DMS153 (cell line): Measurements from ENCODE around the gene PHACTR1.

Experiments used
- DNase-seq: peaks from one replicate; lab custom pipeline; 2025; lab: John Stamatoyannopoulos, UW

Gene PHACTR1

DNA sequence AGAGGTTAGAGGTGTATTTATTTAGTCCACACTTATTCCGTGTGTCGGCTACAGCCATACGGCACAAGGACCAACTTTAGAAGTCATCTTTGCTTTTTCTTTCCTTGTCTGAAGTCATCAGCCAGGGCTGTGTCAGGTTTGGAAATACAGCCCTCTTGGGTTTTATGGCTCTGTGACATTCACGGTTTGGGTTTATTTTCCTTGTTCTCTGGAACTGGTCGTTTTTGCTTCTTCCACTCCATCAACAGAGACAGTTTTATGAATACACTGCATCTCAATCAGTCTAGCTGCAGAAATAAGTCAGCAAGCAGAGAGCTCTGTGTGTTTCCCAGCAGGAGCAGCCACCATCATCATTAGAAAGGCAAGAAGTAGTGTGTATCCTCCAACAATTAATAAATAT lies 479.2 kb downstream of the PHACTR1 start:
- no peak for DNase-seq

DNA sequence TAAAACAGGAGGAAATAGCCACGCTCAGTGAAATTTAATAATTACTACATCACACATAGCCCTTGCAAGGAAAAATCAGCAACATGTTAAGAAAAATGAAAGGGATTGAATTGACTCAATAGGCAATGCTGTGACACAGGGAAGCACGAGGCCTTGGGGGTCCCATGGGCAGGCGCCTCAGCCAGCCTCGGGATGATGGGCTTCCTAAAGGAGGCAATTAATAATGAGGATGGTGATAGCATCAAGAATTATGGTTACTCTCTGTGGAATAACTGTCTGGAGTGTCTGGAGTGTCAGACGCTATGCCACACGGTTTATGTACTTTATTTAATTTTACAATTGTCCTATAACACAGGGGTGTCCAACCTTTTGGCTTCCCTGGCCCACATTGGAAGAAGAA lies 481.6 kb downstream of the PHACTR1 start:
- DNase-seq = no peak

DNA sequence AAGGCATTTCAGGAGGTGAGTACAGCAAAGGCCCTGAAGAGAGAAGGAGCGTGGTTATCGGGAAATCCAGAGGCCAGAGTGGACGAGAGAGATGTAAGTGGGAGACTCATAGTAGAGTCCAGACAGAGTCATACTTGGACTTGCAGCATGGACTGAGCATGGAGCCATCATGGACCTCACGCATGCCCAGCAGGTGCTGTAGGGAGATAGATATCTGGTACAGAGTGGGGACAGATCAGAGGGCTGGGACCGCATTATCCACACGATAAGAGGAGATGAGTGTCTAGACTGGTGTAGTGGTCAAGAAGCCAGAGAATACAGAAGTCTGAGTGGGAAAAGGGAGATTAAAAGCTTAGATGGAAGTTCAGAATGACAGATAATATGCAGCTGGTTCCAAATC lies 484.8 kb downstream of the PHACTR1 start:
- no peak for DNase-seq

DNA sequence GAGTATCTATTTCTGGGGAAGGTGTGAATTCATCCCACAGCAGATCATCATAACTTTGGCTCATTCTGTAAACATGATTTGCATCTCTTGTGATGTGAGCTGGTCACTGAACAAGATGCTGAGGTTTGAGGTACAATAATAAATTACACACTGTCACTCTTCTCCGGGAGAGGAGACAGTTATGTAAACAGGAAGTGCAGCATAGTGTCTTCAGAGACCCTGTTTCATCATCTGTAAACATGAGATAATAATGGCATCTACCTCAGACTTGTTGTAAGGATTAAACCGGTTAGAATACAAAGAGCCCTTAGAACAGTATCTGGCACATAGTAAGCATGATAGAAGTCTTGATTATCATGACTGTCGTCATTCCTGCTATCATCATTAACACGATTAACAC lies 486.6 kb downstream of the PHACTR1 start:
- DNase-seq = no peak

DNA sequence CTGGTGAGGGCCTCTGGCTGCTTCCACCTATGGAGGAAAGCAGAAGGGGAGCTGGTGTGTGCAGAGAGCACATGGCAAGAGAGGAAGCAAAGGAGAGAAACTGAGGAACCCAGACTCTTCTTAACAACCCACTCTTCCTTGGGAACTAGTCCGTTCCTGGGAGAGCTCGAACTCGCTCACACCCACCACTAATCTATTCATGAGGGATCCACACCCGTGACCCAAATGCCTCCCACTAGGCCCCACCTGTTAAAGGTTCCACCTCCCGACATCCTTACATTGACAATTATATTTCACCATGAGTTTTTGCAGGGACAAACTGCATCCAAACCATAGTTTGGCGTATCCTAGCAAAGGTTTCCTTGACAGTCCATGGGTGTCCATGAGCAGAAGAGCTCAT lies 488.5 kb downstream of the PHACTR1 start:
- DNase-seq = no peak

DNA sequence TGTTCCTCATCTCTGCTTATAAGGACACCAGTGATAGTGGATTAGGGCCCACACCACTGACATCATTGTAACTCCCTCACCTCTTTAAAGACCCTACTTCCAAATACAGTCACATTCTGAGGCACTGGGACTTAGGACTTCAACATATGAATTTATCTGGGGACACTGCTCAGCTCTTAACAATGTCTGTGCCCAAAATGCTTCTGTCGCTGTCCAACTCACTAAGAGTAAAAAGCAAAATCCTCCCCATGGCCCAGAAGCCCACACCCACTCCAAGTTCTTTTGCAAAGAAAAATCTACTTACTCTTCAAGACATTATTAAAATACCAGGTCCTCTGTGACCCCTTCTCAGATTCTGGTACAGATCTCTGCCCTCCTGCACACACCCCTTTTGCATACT lies 495.5 kb downstream of the PHACTR1 start:
- DNase-seq = no peak

DNA sequence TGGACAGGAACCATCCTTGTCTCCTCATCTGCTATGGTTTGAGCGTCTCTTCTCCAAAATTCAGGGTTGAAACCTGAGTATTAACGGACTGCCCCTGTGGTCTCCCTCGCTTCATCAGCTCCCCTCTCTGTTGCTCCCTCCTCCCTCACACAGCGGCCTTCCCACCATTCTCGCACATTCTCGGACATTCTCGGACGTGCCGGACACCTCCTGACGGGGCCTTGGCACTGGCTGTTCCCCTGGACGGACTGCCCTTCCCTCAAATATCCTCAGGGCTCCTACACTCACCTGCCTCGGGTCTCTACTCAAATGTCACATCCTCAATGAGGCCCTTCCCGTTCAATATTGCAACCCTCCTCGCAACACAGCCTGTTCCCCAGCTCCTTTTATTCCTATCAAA lies 496.0 kb downstream of the PHACTR1 start:
- no peak for DNase-seq

DNA sequence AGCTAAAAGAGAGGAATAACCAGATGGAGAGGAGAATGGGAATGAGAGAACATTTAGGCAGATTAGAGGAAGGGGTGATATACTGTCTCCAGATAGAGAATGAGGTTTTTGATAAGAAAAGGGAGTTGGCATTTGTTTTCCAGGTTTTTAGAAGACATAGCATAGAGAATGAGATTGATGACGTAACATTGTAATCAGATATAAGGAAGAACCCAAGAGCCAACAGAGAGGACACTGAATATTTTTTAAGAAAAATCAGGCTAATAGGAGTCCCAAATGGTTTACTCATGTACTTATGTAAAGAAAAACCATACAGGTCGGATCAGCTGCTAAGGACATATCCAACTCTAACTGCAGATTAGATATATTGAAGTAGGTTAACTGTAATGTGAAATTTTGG lies 498.8 kb downstream of the PHACTR1 start:
- DNase-seq = no peak

DNA sequence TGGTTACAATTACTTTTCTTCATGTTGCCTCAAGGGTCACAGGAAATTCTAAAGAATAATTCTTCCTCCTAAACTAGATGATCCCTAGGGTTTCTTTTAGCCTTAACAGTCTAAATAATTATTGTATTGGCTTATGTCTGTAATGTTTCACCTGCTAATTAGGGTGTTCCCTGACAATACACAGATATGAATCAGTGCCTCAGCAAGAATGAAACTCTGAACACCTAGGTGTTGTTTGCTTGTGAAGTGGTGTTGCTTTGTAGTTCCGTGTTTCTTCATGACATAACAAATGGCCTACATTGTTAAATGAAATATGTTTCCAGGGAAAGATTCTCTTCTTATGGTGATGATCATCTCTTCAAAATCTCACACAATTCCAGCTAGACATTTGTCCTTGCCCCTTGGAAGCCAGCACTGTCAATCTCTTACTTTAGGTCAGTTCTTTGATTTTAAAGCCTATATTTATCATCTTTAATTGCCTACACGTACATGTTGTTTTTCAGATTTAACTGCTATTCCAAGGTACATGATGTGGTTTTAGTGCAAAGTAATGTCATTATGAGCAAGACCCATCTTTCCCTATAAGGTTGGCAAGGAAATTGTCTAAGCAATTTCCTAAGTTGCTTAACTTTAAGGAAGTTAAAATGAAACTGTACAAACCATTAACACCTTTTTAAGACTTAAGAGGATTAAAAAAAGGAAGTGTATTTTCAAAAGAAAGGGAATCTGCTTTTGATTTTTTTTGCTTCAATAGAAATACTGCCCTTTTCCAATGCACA lies 499.9 kb downstream of the PHACTR1 start:
- DNase-seq = no peak

DNA sequence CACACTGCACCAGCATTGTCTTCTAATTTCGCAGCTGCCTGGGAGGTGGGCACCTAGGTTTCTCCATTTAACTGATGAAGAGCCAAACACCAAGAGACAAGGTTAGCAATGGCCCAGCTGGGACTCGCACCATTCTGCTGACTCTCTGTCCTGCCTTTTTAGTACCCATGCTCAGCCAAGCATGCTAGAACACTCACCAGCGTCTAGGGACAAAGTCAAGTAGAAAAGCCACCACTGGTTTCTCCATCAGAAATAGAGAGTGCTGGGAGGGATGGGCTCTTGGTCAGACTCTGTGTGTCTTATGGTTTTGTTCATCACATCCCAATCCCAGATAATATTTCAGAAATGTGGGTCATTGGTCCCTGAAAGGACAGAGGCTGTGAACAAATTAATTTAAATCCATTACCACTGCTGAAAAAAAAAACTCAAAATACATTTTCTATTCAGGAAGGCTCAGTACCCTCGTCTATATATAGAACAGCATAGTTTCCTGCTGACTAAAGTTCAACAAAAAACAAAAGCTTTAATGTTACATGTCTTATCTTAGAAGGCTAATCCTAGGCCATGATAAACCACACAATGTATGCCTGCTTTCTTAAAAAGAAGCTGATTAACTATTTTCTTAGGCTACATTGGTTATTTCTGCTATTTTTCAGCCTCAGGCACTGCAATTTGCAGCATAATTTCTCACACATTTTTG lies 500.8 kb downstream of the PHACTR1 start:
- DNase-seq = no peak

DNA sequence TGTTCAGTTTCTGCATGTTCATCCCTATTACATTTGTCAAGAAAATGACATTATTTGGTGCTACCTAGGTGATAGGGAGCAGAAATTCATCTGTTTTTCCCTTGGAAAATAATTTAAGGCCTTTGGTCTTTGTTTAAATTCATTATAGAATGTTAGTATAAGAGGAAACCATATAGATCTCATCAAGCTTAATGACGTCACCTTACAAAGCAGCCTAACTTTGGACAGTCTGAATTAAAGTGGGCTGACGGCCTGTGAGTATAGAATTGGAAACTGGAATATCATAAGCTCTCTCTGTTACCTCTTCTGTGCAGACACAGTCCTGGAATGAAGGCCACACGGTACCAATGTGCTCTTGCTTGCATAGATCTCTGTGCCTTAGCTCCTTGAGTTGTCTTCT lies 503.7 kb downstream of the PHACTR1 start:
- no peak for DNase-seq

DNA sequence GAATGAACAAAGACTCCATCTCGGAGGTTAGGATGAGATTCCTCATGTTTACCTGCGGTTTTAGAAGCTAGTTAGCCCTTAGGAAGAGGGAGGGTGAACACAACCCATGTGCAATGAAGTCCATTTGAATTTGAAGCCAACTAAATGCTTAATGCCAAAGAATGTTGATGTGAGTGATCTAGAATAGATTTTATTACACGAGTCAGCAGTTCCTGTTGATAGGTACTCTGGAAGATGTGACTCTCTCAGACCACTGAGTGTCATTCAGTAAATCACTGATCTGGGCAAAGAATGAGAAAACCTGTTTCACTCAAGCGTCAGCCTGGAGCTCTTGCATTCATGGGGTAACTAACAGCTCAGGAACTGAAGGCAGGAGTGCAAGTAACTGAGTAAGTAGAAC lies 505.5 kb downstream of the PHACTR1 start:
- no peak for DNase-seq

DNA sequence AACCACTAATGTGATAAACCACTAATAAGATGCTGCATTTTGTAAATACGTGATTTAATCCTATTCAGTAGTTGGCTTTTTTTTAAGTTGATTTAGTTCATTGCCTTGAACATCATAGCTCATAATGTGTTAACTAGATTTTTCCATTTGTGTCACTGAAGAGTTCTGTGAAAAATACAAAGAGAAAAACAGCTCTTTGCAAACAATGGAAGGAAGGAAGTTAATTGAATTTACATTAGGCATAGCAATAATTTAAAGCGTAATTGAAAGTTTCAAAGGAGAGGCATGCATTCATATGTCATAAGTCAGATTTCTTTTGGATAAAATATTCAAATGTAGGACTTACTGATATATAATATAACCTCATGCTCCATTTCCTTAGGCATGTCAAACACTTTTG lies 509.5 kb downstream of the PHACTR1 start:
- DNase-seq = no peak

DNA sequence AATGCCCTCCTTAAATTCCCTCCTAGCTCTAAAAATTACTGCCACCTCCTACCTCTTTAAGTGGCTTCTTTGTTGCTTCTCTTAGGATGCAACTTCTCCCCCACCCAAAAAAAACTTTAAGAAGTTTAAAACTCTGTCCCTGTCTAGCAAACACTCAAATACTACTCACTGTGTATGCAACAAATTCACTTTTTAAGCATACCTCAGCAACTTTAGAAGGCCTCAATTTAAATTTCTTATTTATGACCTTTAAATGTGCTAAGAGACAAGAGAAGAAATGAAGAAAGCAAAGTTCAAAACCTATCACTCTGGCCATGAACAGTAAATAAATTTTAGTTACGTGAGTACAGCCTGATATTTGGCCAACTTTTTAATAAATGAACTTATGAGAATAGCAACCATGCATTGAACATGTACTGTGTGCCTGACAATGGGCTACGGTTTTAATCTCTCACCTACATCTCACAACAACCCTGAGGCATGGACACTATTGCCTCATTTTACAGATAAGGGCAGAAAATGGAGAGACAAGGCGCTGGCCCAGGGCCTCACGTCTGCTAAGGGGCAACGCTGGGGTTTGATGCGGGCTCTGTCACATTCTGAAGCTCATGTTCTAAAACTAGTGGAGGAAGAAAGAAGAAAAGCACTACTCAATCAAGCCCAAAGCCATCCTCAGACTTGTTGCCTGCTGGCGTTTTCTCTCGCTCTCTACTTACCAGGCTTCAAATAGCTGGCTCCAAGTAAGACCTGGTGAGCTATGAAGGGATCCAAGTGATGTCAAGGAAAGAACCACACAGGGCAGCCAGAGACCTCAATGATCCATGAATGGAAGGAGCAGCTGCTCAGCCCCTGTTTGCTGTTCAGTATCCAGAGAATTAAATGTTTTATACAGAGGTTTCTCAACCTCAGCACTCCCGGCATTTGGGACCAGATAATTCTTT lies 512.0 kb downstream of the PHACTR1 start:
- DNase-seq = no peak

DNA sequence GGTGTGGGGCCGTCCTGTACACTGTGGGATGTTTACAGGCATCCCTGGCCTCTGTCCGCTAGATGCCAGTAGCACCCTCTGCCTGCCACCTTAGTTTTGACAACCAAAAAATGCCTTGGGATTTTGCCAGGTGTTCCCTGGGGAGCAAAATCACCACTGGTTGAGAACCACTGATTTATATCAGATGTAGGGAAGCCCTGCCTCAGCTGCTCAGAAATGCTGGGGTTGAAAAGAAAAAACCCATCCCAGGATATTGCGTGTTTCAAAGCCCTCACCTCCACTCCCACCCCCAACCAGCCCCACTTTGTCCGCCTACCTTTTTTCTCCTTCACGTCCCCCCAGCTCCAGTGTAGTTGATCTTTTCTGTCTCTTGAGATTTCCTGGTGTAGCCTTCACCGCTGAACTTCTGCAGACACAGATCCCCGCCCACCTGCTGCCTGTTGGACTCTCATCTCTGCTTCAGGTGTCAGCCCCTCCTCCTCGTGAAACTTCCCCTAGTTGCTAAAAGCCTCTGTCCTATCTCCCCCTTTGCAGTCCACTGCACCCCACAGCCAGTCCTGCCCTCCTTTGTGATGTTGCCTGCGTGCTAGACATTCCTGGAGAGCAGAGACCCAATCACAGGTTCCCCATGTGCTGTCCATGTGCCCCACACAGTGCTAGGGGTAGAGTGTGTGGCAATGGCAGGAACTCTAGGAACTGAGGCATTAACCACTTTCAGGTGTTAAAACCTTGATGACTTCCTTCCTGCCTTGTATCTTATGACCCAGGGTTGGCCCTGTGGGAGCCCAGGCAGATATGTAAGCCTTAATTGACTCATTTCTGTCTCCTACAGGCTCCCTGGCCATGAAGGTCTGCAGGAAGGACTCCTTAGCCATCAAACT lies 512.9 kb downstream of the PHACTR1 start:
- DNase-seq = no peak

DNA sequence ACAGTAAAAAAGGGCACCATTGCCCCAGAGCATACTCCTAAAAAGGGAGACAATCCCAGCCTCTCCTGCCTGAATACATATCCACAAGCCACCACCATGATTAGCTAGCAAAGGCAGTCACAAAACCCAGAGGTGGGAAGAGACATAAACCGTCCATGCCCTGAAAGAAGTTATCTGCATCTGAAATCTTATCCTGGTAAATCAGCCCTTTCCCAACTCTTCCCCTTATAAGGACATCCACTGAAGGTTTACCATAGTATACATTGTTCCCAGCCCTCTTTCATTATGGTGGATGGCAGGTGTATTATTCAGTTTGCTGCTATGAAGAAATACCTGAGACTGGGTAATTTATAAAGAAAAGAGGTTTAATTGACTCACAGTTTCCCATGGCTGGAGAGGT lies 516.5 kb downstream of the PHACTR1 start:
- DNase-seq = no peak

DNA sequence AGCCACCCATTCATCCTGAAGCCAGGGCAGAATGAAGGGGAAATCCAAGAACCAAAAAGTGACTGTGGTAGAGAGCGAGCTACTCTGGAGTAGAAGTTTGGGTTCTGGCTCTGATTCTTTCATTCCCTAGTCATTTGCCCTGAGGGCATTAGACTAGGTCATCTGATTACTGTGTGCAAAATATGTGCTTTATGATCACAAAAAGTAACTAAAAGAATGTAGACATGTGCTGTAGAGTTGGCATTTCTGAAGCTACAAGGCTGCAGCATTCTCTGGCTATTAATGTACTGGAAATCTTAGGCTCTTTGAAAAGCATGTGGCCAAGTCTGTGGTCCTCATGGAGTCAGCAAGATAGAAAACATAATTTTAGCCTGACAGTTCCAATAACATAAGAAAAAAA lies 517.6 kb downstream of the PHACTR1 start:
- DNase-seq = no peak

DNA sequence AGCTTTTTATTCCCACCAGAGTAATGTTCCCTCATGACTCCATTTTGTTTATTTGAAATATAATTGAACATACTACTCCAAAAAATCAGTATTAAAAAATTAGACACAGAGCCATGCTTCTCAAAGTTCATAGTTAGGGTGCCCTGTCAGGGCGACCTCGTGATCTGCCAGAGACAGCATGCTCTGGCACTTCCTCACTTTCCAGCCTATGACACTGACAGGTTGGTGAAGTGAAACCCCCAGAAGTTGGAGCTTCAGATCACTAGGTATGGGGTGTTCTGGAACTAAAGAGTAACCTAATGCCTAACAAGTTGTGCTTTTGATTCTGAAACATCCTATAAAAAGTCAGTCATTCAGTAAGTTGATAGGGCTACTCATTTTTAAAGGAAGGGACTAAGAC lies 518.8 kb downstream of the PHACTR1 start:
- DNase-seq = no peak

DNA sequence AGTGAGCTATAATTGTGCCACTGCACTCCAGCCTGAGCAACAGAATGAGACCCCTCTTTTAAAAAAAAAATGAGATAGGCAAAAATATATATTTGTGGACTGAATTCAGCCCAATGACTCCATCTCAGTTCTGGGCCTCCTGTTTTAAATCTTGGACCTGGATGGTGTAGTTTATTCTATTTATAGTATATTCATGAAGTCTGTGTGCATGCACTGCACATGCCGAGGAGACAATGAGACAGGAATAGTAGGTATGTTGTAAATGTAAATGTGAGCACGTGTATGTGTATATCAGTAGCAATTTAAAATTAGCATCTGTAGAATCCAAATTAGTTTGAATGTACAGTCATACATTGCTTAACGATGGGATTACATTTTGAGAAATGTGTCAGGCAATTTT lies 520.8 kb downstream of the PHACTR1 start:
- DNase-seq = no peak

DNA sequence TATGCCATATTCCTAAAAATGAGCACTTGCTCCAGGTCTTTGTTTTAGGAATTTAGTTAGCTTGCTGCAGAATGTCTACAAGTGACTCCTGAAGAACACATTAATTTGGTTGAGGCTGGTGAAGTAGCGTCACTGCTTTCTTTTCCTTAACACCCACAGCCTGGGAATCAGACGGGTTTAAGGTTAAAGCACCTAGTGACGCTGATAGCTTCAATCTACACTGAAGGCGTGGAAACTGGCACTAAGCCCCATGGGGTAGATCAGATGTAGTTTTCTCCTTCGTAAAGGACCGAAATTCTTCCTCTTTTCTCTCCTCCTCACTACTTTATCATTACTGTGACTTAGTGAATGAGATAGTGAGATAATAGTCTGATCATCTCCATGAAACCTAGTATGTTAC lies 521.5 kb downstream of the PHACTR1 start:
- DNase-seq = no peak

DNA sequence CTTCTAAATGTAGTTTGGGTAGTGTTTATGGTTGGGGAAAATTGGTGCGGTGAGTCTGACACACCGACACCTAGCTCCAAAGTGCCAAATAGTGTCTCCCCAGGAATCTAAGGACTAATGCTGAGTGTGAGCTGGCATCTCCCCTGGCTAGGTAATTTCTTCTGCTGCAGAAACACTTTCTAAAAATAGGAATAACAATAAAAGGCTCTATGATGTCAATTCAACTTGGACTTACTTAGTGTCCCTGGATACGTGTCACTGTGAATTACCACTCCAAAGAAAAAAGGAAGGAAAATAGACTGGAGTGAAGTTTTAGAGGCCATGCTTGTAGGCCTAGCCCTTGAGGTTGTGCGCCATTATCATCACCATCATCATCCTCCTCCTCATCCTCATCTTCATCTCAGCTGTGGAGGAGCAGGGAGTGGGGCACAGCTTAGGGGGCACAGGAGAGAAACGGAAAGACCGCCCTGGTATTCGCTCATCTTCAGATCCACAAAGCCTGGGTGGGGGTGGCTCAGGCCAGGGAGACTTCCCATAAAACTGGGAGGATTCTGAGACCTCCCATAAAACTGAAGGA lies 522.2 kb downstream of the PHACTR1 start:
- DNase-seq = no peak
